Nephron (organoid): ENCODE measurements around the gene CPLX1.
"Not testable (repeated sequence)": the region's sequence is repeated elsewhere in the genome, so short reads cannot be mapped to it uniquely, and the experiment has no call there.

ENCODE experiments used
- H3K27ac Mint-ChIP-seq, 3 experiments: 2 replicates each; pipeline ENCODE4 v1.8.0; 2020; ENCODE audit warnings: mixed read lengths in 3 of 3, mild to moderate bottlenecking in 2 of 3, moderate library complexity in 1 of 3
- H3K27me3 Mint-ChIP-seq: 2 replicates; pipeline ENCODE4 v1.8.0; 2021; ENCODE audit warnings: low read depth, mild to moderate bottlenecking, moderate library complexity, mixed read lengths
- H3K36me3 Mint-ChIP-seq: 2 replicates; pipeline ENCODE4 v1.8.0; 2020; ENCODE audit warnings: low read depth, mixed read lengths
- H3K4me1 Mint-ChIP-seq: 2 replicates; pipeline ENCODE4 v1.8.0; 2020; ENCODE audit warnings: mixed read lengths
- H3K4me3 Mint-ChIP-seq, 3 experiments: 2 replicates each; pipeline ENCODE4 v1.8.0; 2020; ENCODE audit warnings: mild to moderate bottlenecking in 3 of 3, mixed read lengths in 3 of 3, moderate library complexity in 2 of 3
- H3K9me3 Mint-ChIP-seq: 2 replicates; pipeline ENCODE4 v1.8.0; 2020; ENCODE audit warnings: mixed read lengths
- TF ChIP-seq, protein P1 (sequence below), 3 experiments: fragments of 200-600 bp; sonication (generic); IDR thresholded peaks; one replicate each; pipeline ENCODE4 v1.5.0; 2021; ENCODE audit warnings: antibody characterized with exemption in 3 of 3; ENCODE audit not compliant: unreplicated experiment in 3 of 3

The CPLX1 gene

GRCh38 chr4:807792-808191 is 18.1 kb downstream of the CPLX1 start:
- TF ChIP-seq, protein P1, sequence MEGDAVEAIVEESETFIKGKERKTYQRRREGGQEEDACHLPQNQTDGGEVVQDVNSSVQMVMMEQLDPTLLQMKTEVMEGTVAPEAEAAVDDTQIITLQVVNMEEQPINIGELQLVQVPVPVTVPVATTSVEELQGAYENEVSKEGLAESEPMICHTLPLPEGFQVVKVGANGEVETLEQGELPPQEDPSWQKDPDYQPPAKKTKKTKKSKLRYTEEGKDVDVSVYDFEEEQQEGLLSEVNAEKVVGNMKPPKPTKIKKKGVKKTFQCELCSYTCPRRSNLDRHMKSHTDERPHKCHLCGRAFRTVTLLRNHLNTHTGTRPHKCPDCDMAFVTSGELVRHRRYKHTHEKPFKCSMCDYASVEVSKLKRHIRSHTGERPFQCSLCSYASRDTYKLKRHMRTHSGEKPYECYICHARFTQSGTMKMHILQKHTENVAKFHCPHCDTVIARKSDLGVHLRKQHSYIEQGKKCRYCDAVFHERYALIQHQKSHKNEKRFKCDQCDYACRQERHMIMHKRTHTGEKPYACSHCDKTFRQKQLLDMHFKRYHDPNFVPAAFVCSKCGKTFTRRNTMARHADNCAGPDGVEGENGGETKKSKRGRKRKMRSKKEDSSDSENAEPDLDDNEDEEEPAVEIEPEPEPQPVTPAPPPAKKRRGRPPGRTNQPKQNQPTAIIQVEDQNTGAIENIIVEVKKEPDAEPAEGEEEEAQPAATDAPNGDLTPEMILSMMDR (IDR thresholded peaks at IDR 0.05; ENCODE audit: unreplicated experiment in 3 of 3) = no peak
- H3K4me1 Mint-ChIP-seq = no peaks in the 10 kb centered on the region
- H3K36me3 Mint-ChIP-seq = no peaks in the 10 kb centered on the region
- peaks cover 36% of the 10 kb centered on the region for H3K27me3 Mint-ChIP-seq
- peaks cover 10% of the 10 kb centered on the region for H3K9me3 Mint-ChIP-seq
- no peak overlapping the region for H3K4me3 Mint-ChIP-seq
- H3K27ac Mint-ChIP-seq = no peak overlapping the region

DNA sequence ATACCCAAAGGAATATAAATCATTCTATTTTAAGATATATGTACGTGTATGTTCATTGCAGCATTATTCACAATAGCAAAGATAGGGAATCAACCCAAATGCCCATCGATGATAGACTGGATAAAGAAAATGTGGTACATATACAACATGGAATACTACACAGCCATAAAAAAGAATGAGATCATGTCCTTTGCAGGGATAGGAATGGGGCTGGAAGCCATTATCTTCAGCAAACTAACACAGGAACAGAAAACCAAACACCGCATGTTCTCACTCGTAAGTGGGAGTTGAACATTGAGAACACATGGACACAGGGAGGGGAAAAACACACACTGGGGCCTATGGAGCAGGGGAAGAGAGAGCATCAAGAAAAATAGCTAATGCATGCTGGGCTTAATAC is 18.9 kb downstream of the CPLX1 start:
- H3K4me1 Mint-ChIP-seq, H3K27ac Mint-ChIP-seq, H3K36me3 Mint-ChIP-seq: not testable (repeated sequence)
- peaks cover 11% of the 10 kb centered on the region for H3K9me3 Mint-ChIP-seq
- H3K4me3 Mint-ChIP-seq = peak overlapping the region in 1 of 3 experiments; percentile 35
- H3K27me3 Mint-ChIP-seq = peaks cover 28% of the 10 kb centered on the region

DNA sequence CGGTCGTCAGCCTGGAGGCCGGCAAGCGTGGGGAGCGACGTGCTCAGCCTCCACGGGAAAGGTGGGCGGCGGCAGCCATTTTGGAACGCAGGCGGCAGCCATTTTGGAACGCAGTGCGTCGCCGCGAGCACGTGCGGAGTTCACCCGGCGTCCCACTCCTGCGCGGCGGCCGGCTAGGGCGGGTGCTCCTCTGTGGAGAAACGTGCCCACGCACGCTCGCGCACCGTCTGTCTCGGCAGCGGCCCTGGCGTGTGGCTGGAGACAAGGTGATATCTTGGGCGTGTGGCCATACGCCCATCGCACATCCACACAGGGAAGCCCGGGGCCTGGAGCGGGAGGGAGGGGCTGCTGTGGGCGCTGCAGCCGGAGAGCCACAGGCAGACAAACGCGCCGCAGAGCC is 21.1 kb downstream of the CPLX1 start:
- H3K36me3 Mint-ChIP-seq = no peaks in the 10 kb centered on the region
- H3K4me3 Mint-ChIP-seq = no peak overlapping the region
- TF ChIP-seq, protein P1 (IDR thresholded peaks at IDR 0.05; ENCODE audit: unreplicated experiment in 3 of 3) = no peak
- H3K27me3 Mint-ChIP-seq = peaks cover 18% of the 10 kb centered on the region
- H3K4me1 Mint-ChIP-seq = no peaks in the 10 kb centered on the region
- no peak overlapping the region for H3K27ac Mint-ChIP-seq
- peaks cover 12% of the 10 kb centered on the region for H3K9me3 Mint-ChIP-seq

DNA sequence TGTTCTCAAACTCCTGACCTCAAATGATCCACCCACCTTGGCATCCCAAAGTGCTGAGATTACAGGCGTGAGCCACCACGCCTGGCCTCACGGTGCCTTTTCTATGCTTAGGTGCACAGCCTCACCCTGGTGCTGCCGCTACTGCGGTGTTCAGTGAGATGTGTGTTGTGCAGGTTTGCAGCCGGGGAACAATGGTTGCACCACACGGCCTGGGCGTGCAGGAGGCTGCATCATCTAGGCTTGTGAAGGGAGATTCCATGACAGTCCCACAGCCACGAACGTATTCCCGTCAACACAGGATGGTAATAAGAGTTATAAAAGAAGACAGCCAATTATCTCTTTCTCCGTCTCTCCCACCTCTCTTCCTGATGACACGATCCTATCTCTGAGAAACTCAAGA is 22.0 kb downstream of the CPLX1 start:
- Mint-ChIP-seq H3K4me3 (no peak overlapping the region), H3K4me1 (no peaks in the 10 kb centered on the region), H3K36me3 (no peaks in the 10 kb centered on the region), H3K9me3 (peaks cover 12% of the 10 kb centered on the region), H3K27me3 (peaks cover 18% of the 10 kb centered on the region), H3K27ac (no peak overlapping the region)
- TF ChIP-seq, protein P1 (IDR thresholded peaks at IDR 0.05; ENCODE audit: unreplicated experiment in 3 of 3) = no peak

DNA sequence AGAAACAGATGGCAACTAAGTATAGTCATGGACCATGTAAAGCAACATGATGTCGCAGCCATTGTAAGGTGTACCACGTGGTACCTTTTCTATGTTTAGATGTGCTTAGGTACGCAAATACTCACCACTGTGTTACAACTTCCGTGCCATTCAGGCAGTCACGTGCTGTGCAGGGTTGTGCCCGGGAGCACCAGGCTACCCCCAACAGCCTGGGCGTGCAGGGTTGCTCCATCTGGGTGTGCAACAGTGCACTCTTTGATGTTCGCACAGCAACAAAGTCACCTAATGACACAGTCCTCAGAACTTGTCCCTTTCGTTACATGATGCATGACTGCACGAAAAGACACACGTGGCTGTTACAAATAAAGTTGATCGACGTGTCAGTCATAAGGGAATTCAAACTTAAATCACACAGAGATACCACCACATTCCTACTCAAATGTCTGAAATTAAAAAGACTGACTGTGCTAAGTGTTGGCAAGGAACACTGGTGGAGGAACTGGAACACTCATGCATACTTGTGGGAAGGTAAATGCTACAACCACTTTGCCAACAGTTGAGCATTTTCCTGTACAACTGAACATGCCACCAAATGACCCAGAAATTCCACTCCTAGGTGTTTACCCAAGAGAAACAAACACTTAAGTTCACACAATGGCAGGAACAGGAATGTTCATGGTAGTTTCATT is 24.3 kb downstream of the CPLX1 start:
- Mint-ChIP-seq H3K4me1 (no peaks in the 10 kb centered on the region), H3K27me3 (peaks cover 28% of the 10 kb centered on the region)
- TF ChIP-seq, protein P1 (IDR thresholded peaks at IDR 0.05; ENCODE audit: unreplicated experiment in 3 of 3) = no peak

GRCh38 chr4:797066-797465 is 28.9 kb downstream of the CPLX1 start:
- Mint-ChIP-seq H3K4me3 (no peak overlapping the region), H3K27me3 (peaks cover 64% of the 10 kb centered on the region), H3K27ac (no peak overlapping the region), H3K9me3 (peaks cover 2% of the 10 kb centered on the region), H3K4me1 (peaks cover 14% of the 10 kb centered on the region), H3K36me3 (no peaks in the 10 kb centered on the region)
- TF ChIP-seq, protein P1 (IDR thresholded peaks at IDR 0.05; ENCODE audit: unreplicated experiment in 3 of 3) = no peak

More for the DNA sequence above, 24.3 kb downstream of the CPLX1 start:
- Mint-ChIP-seq H3K27ac (no peak overlapping the region), H3K9me3 (peaks cover 12% of the 10 kb centered on the region), H3K36me3 (no peaks in the 10 kb centered on the region), H3K4me3 (no peak overlapping the region)
